Activated naive CD4-positive, alpha-beta T cell treated with anti-CD3 and anti-CD28 coated beads, Interleukin-2, amount 50 U/mL, for 24 hours (primary cell): Measurements from ENCODE around the gene ARMC3.
"Not testable (repeated sequence)": the region's sequence is repeated elsewhere in the genome, so short reads cannot be mapped to it uniquely, and the experiment has no call there.

Experiments
- H3K27ac Mint-ChIP-seq: one replicate; pipeline ENCODE4 v1.8.0; 2021; ENCODE audit warnings: mild to moderate bottlenecking, mixed read lengths
- H3K27me3 Mint-ChIP-seq: one replicate; pipeline ENCODE4 v1.8.0; 2021; ENCODE audit warnings: mixed read lengths
- H3K36me3 Mint-ChIP-seq: one replicate; pipeline ENCODE4 v1.8.0; 2021; ENCODE audit warnings: mixed read lengths
- H3K4me1 Mint-ChIP-seq: one replicate; pipeline ENCODE4 v1.8.0; 2021; ENCODE audit warnings: mixed read lengths
- H3K4me3 Mint-ChIP-seq: one replicate; pipeline ENCODE4 v1.8.0; 2021; ENCODE audit warnings: mild to moderate bottlenecking, mixed read lengths
- H3K9me3 Mint-ChIP-seq: one replicate; pipeline ENCODE4 v1.8.0; 2021; ENCODE audit warnings: mixed read lengths

Gene ARMC3

DNA sequence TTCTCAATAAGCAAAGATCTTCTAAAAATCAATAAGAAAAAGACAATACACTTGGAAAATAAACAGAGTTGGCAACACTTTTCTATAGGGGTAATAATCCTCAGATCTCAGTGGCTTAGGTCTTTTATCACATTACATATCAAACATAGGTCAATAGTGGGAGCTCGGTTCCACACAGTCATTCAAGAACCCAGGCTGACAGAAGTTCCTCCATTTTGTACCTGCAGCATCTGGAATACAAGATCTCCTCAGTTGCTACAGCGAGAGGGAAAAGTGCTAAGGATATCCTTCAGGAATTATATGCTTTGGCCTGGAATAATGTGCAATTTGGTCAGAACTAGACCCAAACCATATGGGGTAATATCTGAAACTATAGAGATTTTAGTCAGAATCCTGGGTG is 112.1 kb downstream of the ARMC3 start:
- H3K4me1 Mint-ChIP-seq: no peaks in the 10 kb centered on the region
- H3K9me3 Mint-ChIP-seq: peaks cover 8% of the 10 kb centered on the region
- no peaks in the 10 kb centered on the region for H3K36me3 Mint-ChIP-seq
- H3K27ac Mint-ChIP-seq: no peak overlapping the region
- peaks cover 14% of the 10 kb centered on the region for H3K27me3 Mint-ChIP-seq
- H3K4me3 Mint-ChIP-seq: no peak overlapping the region

DNA sequence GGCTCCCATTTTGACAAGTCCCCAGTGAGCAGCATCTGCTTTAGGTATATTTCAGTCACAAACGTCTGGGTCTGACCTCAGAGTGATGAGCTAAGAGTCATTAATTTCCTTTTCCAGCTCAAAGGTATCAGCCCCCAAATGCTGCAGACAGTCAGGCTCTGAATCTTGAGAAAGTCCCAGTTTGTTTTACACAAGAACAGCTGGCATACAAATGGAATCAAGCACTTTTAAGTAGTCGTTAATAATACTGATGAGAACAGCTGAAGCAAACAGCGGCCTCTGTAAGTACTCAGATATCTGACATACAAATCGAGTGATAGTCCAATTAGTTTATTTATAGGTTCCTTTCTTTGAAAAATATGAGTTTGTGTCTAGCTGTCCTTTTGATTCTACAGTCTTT is 118.2 kb downstream of the ARMC3 start:
- Mint-ChIP-seq H3K27ac (no peak overlapping the region), H3K4me3 (no peak overlapping the region), H3K9me3 (no peaks in the 10 kb centered on the region), H3K4me1 (no peaks in the 10 kb centered on the region), H3K27me3 (peaks cover 10% of the 10 kb centered on the region), H3K36me3 (no peaks in the 10 kb centered on the region)

DNA sequence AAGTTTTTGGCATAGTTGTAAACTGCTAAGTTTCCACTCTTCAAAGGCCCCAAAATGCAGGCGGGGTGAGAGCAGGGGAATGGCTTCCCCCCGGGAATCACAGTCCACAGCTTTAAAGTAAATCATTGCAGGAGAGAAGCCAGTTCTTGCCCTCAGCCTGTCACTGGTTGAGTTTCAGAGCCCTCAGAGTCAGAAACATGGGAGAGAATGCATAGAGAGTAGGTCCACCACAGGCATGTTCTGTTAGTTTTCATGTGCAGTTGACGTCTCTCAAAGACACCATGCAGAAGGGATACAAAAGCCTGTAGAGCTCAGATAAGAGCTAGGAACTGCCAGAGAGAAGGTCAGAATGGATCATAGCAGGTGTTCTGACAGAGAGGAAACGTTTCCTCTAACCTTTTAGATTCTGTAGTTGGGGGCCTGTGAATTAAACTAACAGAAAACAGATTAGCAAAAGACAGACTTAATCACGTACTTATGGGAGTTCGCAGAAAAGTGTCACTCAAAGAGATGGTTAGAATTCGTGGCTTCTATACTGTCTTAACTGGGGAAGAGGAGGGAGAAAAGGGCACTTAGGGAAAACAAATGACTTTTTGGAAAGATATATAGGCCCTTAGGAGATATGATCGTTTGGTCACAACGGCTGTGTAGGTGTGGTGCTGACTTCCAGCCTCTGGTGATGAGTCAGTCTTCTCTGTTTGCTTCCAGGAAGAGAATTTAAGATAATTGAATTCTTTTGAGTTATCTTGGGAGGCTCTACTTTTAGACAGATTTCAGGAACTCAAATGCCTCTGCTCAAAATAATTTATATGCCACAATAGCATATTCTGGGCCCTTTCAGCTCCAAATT is 119.6 kb downstream of the ARMC3 start:
- H3K36me3 Mint-ChIP-seq: no peaks in the 10 kb centered on the region
- peaks cover 6% of the 10 kb centered on the region for H3K27me3 Mint-ChIP-seq
- H3K4me3 Mint-ChIP-seq: no peak overlapping the region
- no peaks in the 10 kb centered on the region for H3K9me3 Mint-ChIP-seq
- H3K27ac Mint-ChIP-seq: no peak overlapping the region
- no peaks in the 10 kb centered on the region for H3K4me1 Mint-ChIP-seq

DNA sequence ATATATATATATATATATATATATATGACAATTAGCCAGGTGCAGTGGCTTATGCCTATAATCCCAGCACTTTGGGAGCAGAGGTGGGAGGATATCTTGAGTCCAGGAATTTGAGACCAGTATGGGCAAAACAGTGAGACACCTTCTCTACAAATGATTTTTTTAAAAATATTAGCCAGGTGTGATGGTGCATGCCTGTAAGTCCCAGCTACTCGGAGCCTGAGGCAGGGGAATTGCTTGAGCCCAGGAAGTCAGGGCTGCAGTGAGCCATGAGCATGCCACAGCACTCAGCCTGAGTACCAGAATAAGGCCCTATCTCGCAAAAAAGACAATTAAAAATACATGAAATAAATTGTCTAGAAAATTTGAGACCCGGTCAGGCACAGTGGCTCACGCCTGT is 120.3 kb downstream of the ARMC3 start:
- Mint-ChIP-seq H3K27me3 (peaks cover 4% of the 10 kb centered on the region), H3K4me3 (no peak overlapping the region), H3K4me1 (no peaks in the 10 kb centered on the region), H3K36me3 (no peaks in the 10 kb centered on the region), H3K27ac (no peak overlapping the region), H3K9me3 (no peaks in the 10 kb centered on the region)

DNA sequence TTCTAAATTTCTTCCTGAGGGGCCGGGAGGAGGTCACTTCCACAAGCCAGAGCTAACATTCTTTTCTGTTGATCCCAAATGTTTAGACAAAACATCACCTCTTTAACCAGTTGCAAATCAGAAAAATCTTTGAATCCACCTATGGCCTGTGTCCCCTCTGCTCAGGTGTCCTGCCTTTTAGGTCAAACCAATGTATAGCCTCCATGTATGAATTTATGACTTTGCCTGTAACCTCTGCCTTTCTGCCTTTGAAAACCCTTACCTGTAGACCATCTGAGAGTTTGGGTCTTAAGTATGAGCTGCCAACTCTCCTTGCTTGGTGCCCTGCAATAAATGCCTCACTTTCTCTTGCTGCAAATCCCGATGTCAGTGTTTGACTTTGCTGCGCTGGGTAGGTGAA is 123.4 kb downstream of the ARMC3 start:
- Mint-ChIP-seq H3K9me3 (no peaks in the 10 kb centered on the region), H3K27me3 (peaks cover 6% of the 10 kb centered on the region), H3K36me3 (no peaks in the 10 kb centered on the region), H3K4me3 (no peak overlapping the region), H3K4me1 (no peaks in the 10 kb centered on the region), H3K27ac (no peak overlapping the region)

DNA sequence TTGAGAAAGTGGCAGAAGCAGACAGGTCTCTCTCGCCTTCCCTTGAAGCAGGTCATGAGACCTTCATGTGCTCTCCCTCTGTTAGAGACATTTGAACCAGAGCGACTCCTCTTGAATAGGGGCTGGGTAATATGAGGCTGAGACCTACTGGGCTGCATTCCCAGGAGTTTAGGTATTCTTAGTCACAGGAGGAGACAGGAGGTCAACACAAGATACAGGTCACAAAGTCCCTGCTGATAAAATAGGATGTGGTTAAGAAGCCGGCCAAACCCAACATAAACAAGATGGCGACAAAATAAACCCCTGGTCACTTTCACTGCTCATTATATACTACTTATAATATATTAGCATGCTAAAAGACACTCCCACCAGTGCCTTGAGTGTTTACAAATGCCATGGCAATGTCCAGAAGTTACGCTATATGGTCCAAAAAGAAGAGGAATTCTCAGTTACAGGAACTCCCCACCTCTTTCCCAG is 124.0 kb downstream of the ARMC3 start:
- Mint-ChIP-seq H3K4me1 (no peaks in the 10 kb centered on the region), H3K4me3 (no peak overlapping the region), H3K9me3 (no peaks in the 10 kb centered on the region), H3K36me3 (no peaks in the 10 kb centered on the region), H3K27me3 (peaks cover 12% of the 10 kb centered on the region), H3K27ac (no peak overlapping the region)

DNA sequence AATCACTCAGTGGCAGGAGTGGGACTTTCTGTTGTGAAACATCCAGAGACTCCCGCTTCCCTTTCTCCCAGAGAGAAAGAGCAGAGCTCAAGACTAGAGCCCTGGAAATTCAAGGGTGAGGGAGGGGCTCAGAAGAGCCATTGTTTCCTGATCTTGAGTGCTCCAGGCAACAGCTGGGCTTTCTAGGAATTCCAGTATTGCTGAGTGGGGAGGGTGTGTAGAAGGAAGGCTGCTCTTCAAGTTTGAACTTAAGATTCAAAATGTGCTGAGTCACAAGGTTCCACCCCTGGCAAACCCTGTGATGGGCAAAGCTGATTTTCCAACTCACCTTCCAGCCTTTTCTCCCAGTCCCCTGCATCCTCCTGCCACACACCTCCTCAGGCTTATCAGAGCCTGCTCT is 125.2 kb downstream of the ARMC3 start:
- no peak overlapping the region for H3K27ac Mint-ChIP-seq
- no peaks in the 10 kb centered on the region for H3K4me1 Mint-ChIP-seq
- no peaks in the 10 kb centered on the region for H3K36me3 Mint-ChIP-seq
- H3K4me3 Mint-ChIP-seq: no peak overlapping the region
- peaks cover 11% of the 10 kb centered on the region for H3K27me3 Mint-ChIP-seq
- H3K9me3 Mint-ChIP-seq: no peaks in the 10 kb centered on the region

DNA sequence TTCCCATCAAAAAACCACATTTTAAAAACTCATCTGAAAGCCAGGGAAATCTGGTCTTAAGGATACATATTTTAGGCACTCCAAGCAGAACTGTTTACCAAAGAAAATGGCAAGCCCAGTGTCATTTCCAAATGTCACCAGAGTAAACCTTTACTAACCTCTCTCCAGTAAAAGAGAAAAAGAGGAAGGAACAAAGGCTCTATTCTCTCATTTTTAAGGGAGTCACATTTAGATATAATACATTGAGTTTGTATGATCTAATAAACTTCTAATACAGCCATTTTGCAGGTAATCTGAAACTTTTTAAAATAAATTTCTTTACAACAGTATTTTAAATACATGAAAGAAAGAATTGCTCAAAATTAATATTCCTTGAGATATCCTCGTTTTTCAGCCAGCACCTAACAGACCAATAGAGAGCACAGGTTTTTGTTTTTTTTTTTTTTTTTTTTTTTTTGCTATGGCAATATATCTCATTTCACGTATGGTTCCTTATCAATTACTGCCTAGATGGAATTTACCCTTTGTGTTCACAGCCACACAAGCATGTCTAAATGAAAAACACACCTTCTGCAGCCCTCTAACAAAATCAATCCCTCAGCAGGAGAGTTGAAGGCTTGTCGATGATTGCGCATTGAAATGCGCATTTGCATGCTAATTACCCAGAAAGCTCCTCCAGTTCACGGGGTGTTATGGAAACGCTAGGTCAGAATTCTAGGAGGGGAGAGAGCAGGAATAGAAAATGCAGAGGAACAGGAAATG is 127.8 kb downstream of the ARMC3 start:
- H3K4me3 Mint-ChIP-seq: no peak overlapping the region
- peaks cover 11% of the 10 kb centered on the region for H3K27me3 Mint-ChIP-seq
- H3K4me1 Mint-ChIP-seq: no peaks in the 10 kb centered on the region
- H3K36me3 Mint-ChIP-seq: no peaks in the 10 kb centered on the region
- H3K27ac Mint-ChIP-seq: no peak overlapping the region
- no peaks in the 10 kb centered on the region for H3K9me3 Mint-ChIP-seq

DNA sequence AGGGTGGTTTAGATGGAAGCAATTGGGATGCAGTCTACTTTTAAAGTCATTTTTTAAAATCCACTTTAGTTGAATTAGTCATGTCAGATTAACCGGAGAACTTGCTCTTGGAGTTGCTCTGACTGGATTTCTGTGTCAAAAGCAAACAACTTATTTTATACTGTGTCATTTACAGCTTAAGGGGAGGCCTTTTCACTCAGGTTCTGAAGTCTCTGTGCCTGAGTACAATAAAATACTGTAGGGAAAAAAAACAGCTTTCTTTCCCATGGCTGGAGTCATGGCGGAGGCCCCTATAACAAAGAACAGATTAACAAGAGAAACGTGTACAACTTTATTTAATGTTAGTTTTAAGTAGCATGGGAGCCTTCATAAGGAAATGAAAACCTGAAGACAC is 128.3 kb downstream of the ARMC3 start:
- Mint-ChIP-seq H3K36me3 (no peaks in the 10 kb centered on the region), H3K27me3 (peaks cover 11% of the 10 kb centered on the region), H3K27ac (no peak overlapping the region), H3K4me1 (no peaks in the 10 kb centered on the region), H3K4me3 (no peak overlapping the region), H3K9me3 (no peaks in the 10 kb centered on the region)

DNA sequence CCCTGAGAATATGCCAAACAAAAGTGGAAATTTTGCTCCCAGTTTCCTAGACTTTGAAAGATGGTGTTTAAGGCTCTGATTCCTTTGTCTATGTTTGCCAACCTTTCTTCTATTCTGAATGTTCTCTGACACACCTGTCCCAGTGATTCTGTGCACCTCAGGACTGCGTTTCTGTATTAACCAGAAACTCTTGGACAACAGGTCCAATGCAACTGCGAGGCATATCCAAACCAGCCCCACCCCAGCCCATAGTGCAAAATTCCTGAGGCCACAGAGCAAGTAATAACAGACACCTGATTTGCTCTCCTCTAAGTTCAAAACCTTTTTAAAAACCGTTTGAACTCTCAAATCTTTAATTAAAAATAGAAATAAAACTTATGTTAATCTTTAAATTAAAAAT is 130.5 kb downstream of the ARMC3 start:
- Mint-ChIP-seq H3K36me3 (no peaks in the 10 kb centered on the region), H3K9me3 (no peaks in the 10 kb centered on the region), H3K4me3 (no peak overlapping the region), H3K27ac (no peak overlapping the region), H3K4me1 (no peaks in the 10 kb centered on the region), H3K27me3 (peaks cover 11% of the 10 kb centered on the region)

DNA sequence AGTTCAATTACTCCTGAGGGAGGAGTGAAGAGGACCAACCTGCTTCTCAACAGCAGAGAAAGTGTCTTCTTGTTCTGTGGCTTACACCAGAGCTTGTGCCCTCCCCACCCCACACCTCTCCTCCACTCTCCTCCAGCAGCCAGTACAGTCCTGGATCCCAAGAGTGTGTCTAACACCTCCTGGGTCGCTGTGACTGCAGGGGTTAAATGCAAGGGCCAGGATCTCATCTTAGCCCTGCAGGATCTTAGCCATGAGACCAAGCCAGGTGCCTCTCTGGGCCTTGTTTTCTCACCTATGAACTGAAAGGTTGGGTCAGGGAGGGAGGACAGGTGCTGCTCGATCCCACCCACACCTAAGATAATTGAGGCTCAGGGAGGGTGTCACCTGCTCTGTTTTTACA is 133.1 kb downstream of the ARMC3 start:
- Mint-ChIP-seq H3K27me3 (peaks cover 11% of the 10 kb centered on the region), H3K36me3 (no peaks in the 10 kb centered on the region), H3K27ac (no peak overlapping the region), H3K4me1 (no peaks in the 10 kb centered on the region), H3K4me3 (no peak overlapping the region), H3K9me3 (no peaks in the 10 kb centered on the region)

DNA sequence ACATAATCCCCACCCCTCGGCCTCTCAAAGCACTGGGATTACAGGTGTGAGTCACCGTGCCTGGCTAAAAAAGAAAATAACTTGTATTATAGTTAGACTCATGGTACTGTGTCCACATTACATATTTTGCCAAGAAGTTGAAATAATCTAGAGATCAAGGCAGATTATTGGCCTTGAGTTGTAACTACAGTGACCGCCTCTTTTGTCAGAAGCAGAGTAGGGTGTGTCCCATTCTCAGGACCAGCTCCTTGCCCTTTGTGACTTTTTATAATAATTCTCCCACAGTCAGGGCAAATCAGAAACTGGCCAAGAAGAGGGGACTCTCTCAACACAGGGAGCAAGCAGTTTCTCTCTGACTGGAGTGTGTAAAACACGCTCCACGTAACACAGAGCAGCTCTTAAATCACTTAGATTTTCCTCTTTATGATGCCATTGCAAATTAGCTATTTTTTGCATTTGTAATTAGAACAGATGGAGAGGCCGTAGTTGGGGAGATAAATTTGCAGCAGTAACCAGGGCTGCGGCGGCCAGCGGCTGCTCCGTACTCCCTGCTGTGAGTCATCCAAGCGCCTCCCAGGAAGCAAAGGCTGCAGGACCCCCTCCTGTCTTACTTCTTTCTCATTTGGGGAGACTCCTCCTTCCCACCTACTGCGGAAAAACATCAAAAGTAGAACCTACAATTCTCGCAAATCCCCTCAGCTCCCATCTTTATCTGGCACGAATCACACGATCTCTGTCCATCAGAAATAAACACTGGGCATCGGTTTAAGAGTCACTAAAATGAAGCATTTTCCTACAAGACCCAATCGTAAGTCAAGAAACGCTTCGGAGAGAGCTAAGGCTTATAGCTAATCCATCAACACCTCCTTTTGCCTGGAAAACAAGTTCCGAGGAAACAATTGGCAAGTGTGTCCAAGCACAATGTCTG is 135.5 kb downstream of the ARMC3 start:
- peaks cover 4% of the 10 kb centered on the region for H3K27me3 Mint-ChIP-seq
- H3K4me1 Mint-ChIP-seq: no peaks in the 10 kb centered on the region
- H3K27ac Mint-ChIP-seq: no peak overlapping the region
- no peaks in the 10 kb centered on the region for H3K9me3 Mint-ChIP-seq
- no peaks in the 10 kb centered on the region for H3K36me3 Mint-ChIP-seq
- no peak overlapping the region for H3K4me3 Mint-ChIP-seq

DNA sequence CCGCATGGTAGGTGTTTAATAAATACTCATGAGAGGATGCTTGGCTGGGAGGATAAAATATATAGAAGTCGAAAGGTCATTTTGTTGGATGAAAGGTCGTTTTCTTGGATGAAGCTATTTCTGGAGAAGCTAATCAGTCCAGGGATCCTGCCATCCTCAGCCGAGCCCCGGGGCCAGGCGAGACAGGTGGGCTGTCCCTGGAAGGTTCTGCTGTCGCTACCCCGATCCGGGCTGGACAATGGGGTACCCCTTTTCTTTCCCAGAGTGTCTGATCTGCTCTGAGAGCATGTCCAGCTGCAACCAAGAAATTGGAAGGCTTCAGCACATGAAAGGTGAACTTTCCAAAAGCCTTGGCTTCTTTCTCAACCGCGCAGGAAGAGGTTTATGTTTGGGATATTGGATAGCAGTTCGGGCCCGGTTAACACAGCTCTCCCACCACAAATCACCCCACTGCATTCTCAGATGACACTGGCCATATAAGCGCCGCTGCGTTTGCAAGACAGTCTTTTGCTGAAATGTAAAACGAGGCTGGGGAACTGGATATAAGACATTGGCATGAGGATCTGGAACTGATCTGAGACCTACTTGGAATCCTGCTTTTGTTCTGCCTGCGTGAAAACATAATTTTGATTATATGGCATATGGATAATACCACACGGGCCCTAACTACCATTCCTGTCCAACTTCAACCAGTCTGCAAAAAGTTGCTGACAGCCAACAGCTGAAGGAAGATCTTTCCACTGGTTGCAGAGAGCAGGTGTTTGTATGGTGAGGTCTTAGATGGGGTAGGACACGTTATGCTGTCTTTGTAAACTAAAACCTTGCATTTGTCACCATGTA is 136.3 kb downstream of the ARMC3 start:
- no peaks in the 10 kb centered on the region for H3K36me3 Mint-ChIP-seq
- no peak overlapping the region for H3K27ac Mint-ChIP-seq
- no peaks in the 10 kb centered on the region for H3K4me1 Mint-ChIP-seq

DNA sequence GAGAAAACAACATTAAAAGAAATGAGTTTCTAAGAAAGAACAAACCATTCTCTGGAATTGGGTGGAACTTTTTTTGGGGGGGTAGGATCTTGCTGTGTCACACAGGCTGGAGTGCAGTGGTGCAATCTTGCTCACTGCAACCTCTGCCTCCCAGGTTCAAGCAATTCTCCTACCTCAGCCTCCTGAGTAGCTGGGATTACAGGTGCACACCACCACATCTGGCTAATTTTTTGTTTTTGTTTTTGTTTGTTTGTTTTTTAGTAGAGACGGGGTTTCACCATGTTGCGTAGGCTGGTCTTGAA is 136.9 kb downstream of the ARMC3 start:
- not testable (repeated sequence) for H3K27me3 Mint-ChIP-seq, H3K4me3 Mint-ChIP-seq, H3K27ac Mint-ChIP-seq, H3K4me1 Mint-ChIP-seq, H3K9me3 Mint-ChIP-seq, H3K36me3 Mint-ChIP-seq

More for the DNA sequence above, 136.3 kb downstream of the ARMC3 start:
- Mint-ChIP-seq H3K27me3 (peaks cover 3% of the 10 kb centered on the region), H3K4me3 (no peak overlapping the region), H3K9me3 (no peaks in the 10 kb centered on the region)
